Measurements from ENCODE around the gene CD6. TPM values are rescaled to one million over a fixed set of nuclear protein-coding genes. Genes with fewer than 3 reads are reported as not detected.

The CD6 gene
- total RNA-seq, 1 donor from 2014 or later: 0.33 TPM

DNA sequence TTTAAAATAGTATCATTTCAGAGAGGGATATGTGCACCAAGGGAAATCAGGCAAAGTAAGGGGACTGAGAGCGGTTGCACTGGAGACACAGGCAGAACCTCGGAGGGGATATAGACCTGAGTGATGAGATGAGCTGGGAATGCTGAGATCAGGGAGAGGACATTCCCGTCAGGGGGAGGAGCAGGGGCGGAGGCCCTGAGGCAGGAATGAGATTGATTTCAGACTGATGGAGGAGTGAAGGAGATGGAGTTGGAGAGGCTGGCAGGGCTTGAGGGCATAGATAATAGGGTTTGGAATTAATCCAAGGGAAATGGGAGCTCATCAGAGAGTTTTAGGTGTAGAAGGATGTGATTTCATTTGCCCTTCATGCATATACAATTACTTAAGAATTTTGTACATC is 13.2 kb downstream of the CD6 start:
- TF ChIP-seq, protein P1, sequence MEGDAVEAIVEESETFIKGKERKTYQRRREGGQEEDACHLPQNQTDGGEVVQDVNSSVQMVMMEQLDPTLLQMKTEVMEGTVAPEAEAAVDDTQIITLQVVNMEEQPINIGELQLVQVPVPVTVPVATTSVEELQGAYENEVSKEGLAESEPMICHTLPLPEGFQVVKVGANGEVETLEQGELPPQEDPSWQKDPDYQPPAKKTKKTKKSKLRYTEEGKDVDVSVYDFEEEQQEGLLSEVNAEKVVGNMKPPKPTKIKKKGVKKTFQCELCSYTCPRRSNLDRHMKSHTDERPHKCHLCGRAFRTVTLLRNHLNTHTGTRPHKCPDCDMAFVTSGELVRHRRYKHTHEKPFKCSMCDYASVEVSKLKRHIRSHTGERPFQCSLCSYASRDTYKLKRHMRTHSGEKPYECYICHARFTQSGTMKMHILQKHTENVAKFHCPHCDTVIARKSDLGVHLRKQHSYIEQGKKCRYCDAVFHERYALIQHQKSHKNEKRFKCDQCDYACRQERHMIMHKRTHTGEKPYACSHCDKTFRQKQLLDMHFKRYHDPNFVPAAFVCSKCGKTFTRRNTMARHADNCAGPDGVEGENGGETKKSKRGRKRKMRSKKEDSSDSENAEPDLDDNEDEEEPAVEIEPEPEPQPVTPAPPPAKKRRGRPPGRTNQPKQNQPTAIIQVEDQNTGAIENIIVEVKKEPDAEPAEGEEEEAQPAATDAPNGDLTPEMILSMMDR (IDR thresholded peaks at IDR 0.05; ENCODE audit: unreplicated experiment): no peak
- H3K9me3 Mint-ChIP-seq (ENCODE audit: unreplicated experiment): no peaks in the 10 kb centered on the region
- no peak for DNase-seq (ENCODE audit: low spot score)
- no peak overlapping the region for H3K27ac Mint-ChIP-seq (ENCODE audit: unreplicated experiment)
- H3K4me1 Mint-ChIP-seq (ENCODE audit: unreplicated experiment): peaks cover 6% of the 10 kb centered on the region
- H3K36me3 Mint-ChIP-seq (ENCODE audit: low read depth, unreplicated experiment): no peaks in the 10 kb centered on the region
- H3K27me3 Mint-ChIP-seq (ENCODE audit: unreplicated experiment): peaks cover 2% of the 10 kb centered on the region
- H3K4me3 Mint-ChIP-seq (ENCODE audit: unreplicated experiment): no peak overlapping the region

DNA sequence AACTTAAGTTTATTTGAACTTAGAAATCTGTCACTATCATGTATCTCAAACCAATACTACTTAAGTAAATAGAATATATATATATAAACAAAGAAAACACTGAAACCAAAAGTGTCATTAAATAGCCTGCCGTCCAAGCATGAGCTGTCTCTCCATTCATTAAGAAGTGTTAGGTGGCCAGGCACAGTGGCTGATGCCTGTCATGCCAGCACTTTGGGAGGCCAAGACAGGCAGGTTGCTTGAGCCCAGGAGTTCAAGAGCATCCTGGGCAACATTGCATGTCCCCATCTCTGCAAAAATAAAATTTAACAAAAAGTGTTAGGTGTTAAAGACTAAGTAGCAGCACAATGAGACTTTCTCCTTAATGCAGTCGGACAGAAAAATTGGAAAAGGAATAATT is 14.0 kb downstream of the CD6 start:
- peaks cover 2% of the 10 kb centered on the region for H3K27me3 Mint-ChIP-seq (ENCODE audit: unreplicated experiment)
- H3K9me3 Mint-ChIP-seq (ENCODE audit: unreplicated experiment): no peaks in the 10 kb centered on the region
- no peak for DNase-seq (ENCODE audit: low spot score)
- H3K4me1 Mint-ChIP-seq (ENCODE audit: unreplicated experiment): peaks cover 6% of the 10 kb centered on the region
- H3K36me3 Mint-ChIP-seq (ENCODE audit: low read depth, unreplicated experiment): no peaks in the 10 kb centered on the region
- no peak overlapping the region for H3K4me3 Mint-ChIP-seq (ENCODE audit: unreplicated experiment)
- no peak overlapping the region for H3K27ac Mint-ChIP-seq (ENCODE audit: unreplicated experiment)
- TF ChIP-seq, protein P1 (IDR thresholded peaks at IDR 0.05; ENCODE audit: unreplicated experiment): no peak

DNA sequence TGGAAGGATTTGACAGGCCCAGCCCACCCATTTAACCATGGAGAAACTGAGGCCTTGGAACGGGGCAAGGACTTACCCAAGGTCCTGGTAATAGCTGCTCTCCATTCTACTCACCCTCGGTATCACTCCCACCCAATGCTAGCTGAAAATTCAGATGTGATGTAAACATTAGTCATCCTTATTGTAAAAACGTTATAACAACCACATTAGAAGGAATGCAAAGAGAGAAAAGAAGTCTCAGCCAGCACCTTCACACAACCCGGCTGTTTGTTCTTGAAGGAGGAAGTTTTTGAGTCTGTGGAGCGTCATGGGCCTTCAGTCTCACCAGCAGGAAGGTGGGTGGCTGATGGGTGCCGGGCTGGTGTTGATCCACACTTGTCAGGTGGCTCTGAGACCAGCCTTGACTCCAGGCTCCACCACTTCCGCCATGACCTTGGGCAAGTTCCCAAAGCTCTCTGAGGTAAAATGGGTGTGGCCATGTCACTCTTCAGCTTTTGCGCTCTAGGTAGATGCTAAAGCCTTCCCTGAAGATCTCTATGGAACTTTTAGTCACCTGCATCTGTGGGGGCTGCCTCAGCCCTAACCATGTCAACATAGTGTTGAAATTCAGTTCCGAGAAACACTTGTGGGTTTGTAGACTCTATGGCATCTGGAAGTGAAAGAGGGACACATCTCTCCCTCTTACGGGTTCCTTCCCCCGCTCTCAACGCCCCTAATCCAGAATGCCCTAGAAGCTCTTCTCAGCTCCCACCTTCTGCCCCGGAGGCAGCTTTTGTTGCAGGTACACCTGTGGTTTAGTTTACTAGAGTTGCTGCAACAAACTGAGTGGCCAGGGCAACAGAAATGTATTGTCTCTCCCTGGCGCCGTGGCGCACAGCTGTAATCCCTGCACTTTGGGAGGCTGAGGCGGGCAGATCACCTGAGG is 14.8 kb downstream of the CD6 start:
- Mint-ChIP-seq H3K4me1 (ENCODE audit: unreplicated experiment) (peaks cover 6% of the 10 kb centered on the region), H3K9me3 (ENCODE audit: unreplicated experiment) (no peaks in the 10 kb centered on the region)

DNA sequence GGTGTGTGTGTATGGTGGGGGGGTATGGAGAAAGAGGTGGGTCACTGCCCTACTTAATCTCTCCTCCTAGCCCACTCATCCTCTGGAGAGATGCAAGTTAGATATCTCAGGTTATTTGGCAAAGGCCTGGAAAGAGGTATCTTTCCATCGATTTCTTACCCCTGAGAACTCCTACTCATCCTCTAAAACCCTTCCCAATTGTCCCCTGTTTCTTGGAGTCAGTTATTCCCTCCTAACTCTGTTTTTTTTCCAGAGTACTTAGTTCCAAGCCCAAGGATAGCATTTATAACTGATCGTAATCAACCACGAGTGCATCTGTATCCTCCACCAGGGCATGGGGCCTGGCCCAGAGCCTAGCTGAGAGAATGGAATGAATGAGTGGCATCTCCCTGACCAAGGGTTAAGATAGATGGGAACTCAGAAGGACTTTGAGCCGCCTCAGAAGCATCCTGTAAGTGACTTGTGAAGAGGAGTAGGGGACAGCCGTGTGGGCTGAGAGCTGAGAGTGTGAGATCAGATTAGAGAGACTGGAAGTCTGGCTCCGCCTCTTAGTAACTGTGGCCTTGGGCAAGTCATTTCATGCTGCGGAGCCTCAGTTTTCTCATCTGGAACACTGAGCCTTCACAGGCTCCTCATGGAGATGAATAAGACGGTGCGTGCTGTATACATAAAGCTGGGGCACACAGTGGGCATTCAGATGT is 16.2 kb downstream of the CD6 start:
- TF ChIP-seq, protein P1 (IDR thresholded peaks at IDR 0.05; ENCODE audit: unreplicated experiment): no peak
- Mint-ChIP-seq H3K9me3 (ENCODE audit: unreplicated experiment) (no peaks in the 10 kb centered on the region), H3K36me3 (ENCODE audit: low read depth, unreplicated experiment) (no peaks in the 10 kb centered on the region), H3K4me3 (ENCODE audit: unreplicated experiment) (no peak overlapping the region), H3K4me1 (ENCODE audit: unreplicated experiment) (peaks cover 6% of the 10 kb centered on the region), H3K27me3 (ENCODE audit: unreplicated experiment) (peaks cover 2% of the 10 kb centered on the region), H3K27ac (ENCODE audit: unreplicated experiment) (no peak overlapping the region)
- no peak for DNase-seq (ENCODE audit: low spot score)

More for the DNA sequence above, 14.8 kb downstream of the CD6 start:
- TF ChIP-seq, protein P1 (IDR thresholded peaks at IDR 0.05; ENCODE audit: unreplicated experiment): no peak
- no peaks in the 10 kb centered on the region for H3K36me3 Mint-ChIP-seq (ENCODE audit: low read depth, unreplicated experiment)
- H3K4me3 Mint-ChIP-seq (ENCODE audit: unreplicated experiment): no peak overlapping the region
- no peak overlapping the region for H3K27ac Mint-ChIP-seq (ENCODE audit: unreplicated experiment)
- DNase-seq (ENCODE audit: low spot score): no peak
- H3K27me3 Mint-ChIP-seq (ENCODE audit: unreplicated experiment): peaks cover 2% of the 10 kb centered on the region

DNA sequence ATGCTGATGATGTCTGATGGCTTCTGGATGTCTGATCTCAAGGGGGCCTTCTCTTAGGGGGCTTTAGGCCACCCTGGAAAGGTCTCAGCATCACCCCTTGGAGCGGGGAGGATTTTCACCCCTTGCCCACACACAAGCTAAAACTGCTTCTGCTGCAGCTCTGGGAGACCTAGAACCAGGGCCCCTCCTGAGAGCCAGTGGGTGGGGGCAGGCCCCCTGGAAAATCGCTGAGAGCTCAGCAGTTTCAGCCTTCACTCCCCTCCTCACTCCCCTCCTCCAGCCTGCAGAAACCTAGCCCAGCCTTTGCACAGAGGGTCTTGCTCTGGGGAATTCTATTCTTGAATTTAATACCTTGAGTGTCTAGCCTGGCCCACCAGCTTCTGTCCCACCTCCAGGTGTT is 17.2 kb downstream of the CD6 start:
- Mint-ChIP-seq H3K27me3 (ENCODE audit: unreplicated experiment) (peaks cover 2% of the 10 kb centered on the region), H3K4me1 (ENCODE audit: unreplicated experiment) (peaks cover 6% of the 10 kb centered on the region), H3K36me3 (ENCODE audit: low read depth, unreplicated experiment) (no peaks in the 10 kb centered on the region), H3K27ac (ENCODE audit: unreplicated experiment) (no peak overlapping the region), H3K9me3 (ENCODE audit: unreplicated experiment) (no peaks in the 10 kb centered on the region), H3K4me3 (ENCODE audit: unreplicated experiment) (no peak overlapping the region)
- DNase-seq (ENCODE audit: low spot score): no peak
- TF ChIP-seq, protein P1 (IDR thresholded peaks at IDR 0.05; ENCODE audit: unreplicated experiment): no peak
